Smooth muscle cell of the brain vasculature (primary cell): Measurements from ENCODE around the gene LUZP4.
A peak's percentile ranks its signal among the peaks of the same experiment; 100 is the strongest.
"Not testable (repeated sequence)": the region's sequence is repeated elsewhere in the genome, so short reads cannot be mapped to it uniquely, and the experiment has no call there.

Source experiments
- DNase-seq: peaks from one replicate; pipeline ENCODE4 v3.0.0-alpha.2; 2012; ENCODE audit warnings: low read depth, low spot score

LUZP4 gene, protein sequence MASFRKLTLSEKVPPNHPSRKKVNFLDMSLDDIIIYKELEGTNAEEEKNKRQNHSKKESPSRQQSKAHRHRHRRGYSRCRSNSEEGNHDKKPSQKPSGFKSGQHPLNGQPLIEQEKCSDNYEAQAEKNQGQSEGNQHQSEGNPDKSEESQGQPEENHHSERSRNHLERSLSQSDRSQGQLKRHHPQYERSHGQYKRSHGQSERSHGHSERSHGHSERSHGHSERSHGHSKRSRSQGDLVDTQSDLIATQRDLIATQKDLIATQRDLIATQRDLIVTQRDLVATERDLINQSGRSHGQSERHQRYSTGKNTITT

DNA sequence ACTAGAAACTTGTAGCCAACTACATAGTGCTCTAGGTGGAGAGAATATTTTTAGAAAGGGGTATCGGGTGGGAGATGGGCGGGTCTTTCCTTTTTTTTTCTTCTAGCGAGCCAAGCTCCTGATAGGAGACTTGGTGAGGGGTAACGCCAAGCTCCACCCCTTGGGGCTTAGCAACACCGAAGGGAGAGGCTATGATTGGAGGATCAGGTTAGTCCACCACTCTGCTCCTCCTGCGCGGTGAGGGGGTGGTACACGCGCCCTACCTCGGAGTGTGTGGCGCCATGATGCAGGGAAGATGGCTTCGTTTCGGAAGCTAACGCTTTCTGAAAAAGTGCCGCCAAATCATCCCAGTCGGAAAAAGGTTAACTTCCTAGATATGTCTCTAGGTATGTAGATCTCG lies at the start of gene LUZP4:
Gene LUZP4 (plus strand): TSS at position 251 of the 400 bp plus-strand sequence. CDS start 45 bp downstream, at position 296.
- DNase-seq, result no peak

DNA sequence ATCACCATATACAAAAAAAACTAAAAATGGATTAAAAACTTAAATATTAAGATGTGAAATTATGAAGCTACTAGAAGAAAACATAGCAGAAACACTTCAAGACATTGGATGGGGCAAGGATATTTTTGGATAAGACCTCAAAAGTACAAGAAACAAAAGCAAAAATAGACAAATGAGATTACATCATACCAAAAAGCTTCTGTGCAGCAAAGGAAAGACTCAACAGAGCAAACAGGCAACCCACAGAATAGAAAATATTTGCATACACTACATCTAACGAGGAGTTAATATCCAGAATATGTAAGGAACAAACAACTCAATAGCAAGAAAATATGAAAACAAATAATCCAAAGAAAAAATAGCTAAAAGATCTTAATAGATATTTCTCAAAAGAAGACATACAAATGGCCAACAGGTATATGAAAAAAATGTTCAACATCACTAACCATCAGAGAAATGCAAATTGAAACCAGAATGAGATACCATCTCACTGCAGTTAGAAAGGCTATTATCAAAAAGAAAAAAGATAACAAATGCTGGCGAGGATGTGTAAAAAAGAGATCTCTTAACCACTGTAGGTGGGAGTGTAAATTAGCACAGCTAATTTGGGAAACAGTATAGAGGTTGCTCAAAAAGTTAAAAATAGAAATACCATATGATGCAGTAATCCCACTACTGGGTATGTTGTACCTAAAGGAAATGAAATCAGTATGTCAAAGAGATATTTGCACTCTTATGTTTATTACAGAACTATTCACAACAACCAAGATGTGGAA lies 37.9 kb upstream of the LUZP4 start:
- DNase-seq, result no peak

DNA sequence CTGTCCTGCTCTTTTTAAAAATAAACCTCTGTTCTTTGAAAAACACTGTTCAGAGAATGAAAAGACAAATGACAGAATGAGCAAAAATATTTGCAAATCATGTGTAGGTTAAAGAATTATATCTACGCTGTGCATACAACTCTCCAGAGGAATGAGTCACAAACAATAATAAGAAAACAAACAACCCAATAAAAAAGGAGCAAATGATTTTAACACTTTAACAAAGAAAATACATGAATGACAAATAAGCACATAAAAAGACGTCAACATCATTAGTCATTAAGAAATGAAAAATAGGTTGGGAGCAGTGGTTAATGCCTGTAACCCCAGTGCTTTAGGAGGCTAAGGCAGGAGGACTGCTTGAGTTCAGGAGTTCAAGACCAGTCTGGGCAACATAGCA lies 34.5 kb upstream of the LUZP4 start:
- no peak for DNase-seq

DNA sequence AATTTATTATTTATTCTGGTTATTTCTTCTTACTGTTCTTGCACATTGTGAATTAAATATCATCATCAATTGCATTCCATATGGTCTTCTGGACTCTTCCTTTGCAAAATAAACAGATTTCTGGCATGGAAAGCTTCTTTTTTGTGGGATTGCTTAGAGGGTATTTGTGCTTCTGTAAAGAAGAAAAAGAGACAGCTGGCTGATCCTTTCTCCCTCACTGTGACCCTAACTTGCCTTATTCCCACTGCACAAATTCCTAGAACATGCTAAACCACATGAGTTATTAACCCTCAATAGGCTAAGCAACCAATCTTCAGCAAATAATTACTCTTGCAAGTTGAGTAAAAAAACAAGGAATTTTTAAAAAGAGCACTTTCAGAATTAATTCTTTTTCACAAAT lies 31.8 kb upstream of the LUZP4 start:
- no peak for DNase-seq

DNA sequence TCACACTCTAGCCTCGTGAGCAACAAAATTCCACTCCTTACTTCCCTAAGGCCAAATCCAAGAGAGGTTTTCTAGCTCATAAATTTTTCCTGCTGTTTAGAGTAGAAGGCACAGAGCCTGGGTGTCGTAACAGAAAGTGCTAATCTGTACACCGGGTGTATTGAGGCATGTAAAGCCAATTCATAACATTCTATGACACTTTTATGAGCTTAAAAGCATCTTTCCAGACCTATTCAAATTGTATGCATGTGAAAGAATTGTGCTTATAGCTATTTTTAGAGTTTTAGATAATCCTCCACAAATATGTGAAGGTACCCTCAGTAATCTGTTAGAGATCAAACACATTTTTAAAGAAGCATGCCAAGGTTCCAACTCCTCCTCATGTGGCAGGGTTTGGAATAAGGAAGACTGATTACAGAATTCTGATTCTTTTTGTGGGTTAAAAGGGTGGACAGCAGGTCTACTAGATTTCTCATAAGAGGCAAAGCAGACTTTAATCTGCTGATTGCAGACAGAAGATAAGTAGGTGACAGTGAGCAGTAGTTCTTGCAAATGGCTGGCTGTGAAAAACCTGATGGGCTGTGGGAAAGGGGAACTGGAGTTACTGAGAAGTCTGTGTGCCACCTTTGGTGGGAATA lies 30.2 kb upstream of the LUZP4 start:
- DNase-seq, result no peak

DNA sequence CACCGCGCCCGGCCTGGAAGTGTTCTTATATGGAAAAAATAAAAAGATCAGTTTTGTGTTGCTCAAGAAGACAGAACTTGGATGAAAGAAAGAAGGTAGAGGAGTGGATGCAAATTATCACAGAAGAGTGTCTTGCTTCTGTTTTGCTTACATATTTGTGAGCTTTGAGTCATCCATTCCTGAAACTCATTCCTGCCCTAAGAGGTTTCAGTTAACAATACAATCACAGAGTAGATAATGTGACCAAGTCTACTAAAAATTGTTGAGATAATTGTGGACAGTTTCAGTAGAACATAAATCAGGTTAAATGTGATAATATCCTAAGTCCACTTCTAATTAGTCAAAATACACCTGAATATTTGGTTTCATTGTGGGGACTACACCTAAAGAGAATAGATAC lies 29.2 kb upstream of the LUZP4 start:
- no peak for DNase-seq

DNA sequence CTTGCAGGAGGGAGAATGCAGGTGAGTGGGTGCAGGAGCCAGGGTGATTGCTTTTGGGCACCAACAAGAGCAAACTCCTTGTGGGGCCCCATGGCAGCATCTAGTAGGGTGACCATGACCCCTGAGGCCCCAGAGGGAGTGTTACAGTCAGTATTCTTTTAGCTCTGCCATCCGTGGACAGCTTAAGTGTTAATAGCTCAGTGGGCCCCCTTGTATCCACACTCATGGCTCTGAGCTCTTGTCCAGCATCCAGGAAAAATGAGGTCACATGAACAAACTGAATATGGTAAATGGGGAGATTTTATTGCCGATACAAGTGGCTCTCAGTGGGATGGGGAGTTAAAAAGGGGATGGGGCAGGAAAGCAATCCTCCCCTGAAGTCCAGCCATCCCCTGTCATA lies 28.4 kb upstream of the LUZP4 start:
- DNase-seq, result no peak

DNA sequence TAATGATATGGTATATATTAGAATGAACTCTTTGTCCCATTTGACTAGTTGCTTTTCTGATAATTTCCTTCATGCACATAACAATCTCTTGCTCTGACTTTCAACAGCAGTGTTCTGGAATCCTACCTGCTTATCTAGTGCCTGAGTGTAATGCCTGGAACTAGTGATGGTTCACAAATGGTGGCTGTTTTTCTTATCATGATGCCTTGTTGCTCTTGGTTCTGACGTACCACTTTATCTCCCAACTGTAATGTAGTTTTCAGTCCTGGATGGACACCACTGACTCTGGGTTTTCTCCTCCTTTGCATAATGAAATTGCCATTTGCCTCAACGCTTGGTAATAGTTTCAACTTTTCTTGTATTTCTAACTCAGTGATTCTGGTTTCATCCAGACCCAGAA lies 25.5 kb upstream of the LUZP4 start:
- DNase-seq, result no peak

- DNase-seq, result no peak
These were observed 23.2 kb upstream of the LUZP4 start for GRCh38 chrX:115266300-115266699.

GRCh38 chrX:115268421-115268820 lies 21.1 kb upstream of the LUZP4 start:
- DNase-seq, result no peak

- DNase-seq, result no peak
These were observed 20.3 kb upstream of the LUZP4 start for GRCh38 chrX:115269051-115269683.

DNA sequence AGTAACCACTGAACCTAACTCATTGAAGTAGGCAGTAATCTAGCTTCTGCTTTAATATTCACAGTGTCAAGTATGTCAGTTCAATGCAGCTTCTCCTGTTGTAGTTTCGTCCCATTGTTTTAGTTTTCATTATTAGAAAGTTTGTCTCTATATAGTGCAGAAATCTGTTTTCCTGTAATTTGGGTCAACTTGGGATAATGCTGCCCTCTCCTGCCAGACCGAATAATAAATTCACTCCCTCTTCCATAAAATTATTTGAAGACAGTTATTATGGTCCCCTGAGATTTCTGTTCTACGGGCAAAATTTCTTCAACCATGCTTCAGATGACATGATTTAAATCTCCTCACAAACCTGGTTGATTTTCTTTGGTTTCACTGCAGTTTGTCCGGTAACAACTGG lies 4.6 kb upstream of the LUZP4 start:
- no peak for DNase-seq

DNA sequence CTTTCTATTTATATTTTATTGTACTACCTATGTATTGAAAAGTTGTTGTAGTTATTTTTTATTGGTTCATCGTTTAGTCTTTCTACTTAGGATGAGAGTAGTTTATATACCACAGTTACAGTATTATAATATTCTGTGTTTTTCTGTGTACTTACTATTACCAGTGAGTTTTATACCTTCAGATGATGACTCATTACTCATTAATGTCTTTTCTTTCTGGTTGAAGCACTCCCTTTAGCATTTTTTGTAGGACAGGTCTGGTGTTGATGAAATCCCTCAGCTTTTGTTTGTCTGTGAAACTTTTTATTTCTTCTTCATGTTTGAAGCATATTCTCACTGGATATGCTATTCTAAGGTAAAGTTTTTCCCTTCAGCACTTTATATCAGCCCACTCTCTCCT lies 7.7 kb downstream of the LUZP4 start:
- DNase-seq, result no peak

DNA sequence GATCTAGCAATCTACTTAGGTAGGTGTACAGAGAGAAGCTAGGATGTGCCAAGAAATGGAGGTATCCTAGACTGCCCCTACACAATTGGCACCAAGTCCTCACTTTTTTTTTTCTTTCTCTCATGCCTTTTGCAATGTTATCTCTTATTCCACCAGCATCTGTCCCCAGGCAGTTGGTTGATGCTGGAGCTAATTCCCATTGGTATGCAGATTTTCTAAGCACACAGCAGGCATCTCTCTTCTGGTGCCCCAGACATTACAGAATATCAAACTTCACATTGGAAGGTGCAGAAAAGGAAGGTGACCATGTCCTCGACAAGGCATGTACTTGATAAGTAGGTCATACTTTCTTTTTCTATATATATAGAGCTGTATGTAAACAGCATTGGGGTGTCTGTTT lies 21.6 kb downstream of the LUZP4 start:
- no peak for DNase-seq

- DNase-seq, result no peak
These were observed 22.1 kb downstream of the LUZP4 start for GRCh38 chrX:115311601-115312001.

DNA sequence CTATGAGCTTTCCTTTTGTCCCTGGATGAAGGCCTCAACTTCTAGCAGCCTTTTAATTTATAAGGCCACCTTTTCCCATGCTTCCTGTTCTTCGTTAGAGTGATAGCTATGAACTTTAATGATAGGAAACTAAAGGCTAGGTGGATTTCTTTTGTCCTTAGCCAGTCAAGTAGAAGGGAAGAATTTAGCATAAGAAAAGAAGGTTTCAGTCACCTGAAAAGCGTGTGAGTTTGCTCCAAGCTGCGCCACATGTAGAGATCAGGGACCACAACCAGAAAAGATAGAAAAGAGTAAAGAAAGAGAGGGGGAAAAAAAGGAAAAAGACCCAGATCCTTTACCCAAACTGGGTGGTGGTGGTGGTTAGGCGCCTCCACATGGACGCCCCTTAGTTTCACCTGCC lies 28.6 kb downstream of the LUZP4 start:
- DNase-seq, result no peak

- no peak for DNase-seq
These were observed 32.9 kb downstream of the LUZP4 start for GRCh38 chrX:115322375-115322774.

DNA sequence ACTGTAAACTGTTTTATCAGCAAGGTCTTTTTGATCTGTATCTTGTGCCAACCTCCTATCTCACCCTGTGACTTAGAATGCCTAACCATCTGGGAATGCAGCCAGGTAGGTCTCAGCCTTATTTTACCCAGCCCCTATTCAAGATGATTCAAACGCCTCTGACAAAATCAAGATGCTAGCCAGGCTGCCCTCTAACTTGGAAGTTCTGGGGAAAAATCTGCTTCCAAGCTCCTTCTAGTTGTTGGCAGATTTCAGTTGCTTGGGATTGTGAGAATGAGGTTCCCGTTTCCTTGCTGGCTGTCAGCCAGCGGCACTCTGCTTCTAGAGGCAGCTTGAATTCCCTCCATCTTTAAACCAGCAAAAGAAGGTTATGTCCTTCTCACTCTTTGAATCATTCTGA lies 34.7 kb downstream of the LUZP4 start:
- peak; percentile 4 for DNase-seq

GRCh38 chrX:115329282-115329681 lies 39.8 kb downstream of the LUZP4 start:
- not testable (repeated sequence) for DNase-seq

DNA sequence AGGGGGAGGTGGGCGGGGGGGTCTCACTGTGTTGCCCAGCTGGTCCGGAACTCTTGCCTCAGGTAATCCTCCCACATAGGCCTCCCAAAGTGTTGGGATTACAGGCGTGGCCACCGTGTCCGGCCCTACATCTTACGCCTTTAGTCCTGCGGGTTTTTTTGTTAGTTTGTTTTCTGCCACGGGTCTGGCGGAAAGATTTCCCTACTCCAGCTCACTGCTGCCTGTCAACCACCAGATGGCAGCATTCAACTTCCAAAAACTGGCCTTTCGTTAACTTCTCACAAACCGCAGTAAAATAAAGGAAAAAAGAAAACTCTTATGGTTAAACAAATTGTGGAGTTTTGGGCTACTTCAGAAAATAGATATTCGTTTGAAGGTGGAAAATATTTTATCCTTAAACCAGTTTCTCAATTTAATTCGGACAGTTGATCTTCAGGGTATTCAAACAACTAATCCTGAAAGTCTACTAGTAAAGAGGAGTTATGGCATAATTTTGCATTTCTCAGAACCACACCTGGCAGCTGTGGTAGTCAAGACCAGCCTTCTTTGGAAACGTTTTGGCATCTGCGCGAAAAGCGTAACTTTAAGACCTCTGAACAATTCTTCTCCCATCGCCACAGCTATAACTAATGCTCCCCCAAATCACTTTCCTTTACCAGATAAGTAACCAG lies 41.1 kb downstream of the LUZP4 start:
- DNase-seq, result peak; percentile 36

DNA sequence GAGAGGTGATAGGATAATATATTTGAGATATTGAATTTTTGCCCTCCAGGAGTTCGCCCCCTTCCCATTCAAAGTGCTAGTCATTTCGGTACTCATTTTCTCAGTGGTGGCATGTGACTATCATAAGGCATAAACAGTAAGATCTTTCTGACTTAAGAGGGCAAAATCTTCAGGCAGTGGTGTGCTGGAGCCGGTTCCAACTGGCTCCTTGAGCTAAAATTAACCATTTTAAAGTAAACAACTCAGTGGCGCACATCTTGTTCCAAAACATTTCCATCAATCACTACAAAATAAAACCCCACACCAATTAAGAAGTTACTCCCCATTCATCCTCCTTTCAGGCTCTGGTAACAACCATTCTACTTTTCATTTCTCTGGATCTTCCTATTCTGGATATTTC lies 43.3 kb downstream of the LUZP4 start:
- DNase-seq, result no peak

DNA sequence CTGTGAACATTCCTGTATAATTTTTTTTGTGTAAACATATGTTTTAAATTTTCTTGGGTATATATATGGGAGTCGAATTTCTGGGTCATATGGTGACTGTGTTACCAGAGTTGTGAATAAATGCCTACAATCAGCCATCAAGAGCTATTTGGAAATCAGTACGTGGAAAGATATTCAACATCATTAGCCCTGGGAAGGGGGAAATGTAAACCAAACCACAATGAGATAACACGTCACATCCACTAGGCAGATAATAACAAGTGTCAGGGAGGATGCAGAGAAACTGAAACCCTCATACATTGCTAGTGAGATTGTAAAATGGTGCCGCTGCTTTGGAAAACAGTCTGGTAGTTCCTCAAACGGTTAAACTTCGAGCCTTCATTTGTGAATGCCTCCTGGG lies 43.9 kb downstream of the LUZP4 start:
- no peak for DNase-seq
